CD4-positive, CD25-positive, alpha-beta regulatory T cell (primary cell): ENCODE results near the gene RAD51. TPM values are rescaled to one million over a fixed set of nuclear protein-coding genes. Genes with fewer than 3 reads are reported as not detected.

ENCODE experiments used
- ATAC-seq, 2 donors: fragments of 150-1000 bp; cut with Tn5 transposase; one replicate each; pipeline ENCODE4 v1.10.0; 2021; ENCODE audit warnings: low read depth in 2 of 2, moderate number of reproducible peaks in 2 of 2, moderate library complexity in 1 of 2
- DNase-seq, 3 donors: peaks; one replicate each; pipeline versions ENCODE4 v3.0.0 to v3.0.0-alpha.2; 2012 to 2022; ENCODE audit warnings: mixed read lengths in 1 of 3
- H3K27ac ChIP-seq: one replicate; pipeline ENCODE4 v1.7.0; 2013; ENCODE audit warnings: mild to moderate bottlenecking, low read length; ENCODE audit not compliant: insufficient read depth, poor library complexity, severe bottlenecking
- H3K27me3 ChIP-seq: one replicate; pipeline ENCODE4 v1.7.0; 2013; ENCODE audit warnings: low read length; ENCODE audit not compliant: control insufficient read depth, insufficient read depth
- H3K36me3 ChIP-seq: one replicate; pipeline ENCODE4 v1.7.0; 2013; ENCODE audit warnings: mild to moderate bottlenecking, low read length, moderate library complexity; ENCODE audit not compliant: control insufficient read depth, insufficient read depth
- H3K4me1 ChIP-seq: 2 replicates; pipeline ENCODE4 v1.7.0; 2013; ENCODE audit warnings: mild to moderate bottlenecking, low read length; ENCODE audit not compliant: insufficient read depth, control insufficient read depth, poor library complexity, severe bottlenecking
- H3K4me3 ChIP-seq: one replicate; pipeline ENCODE4 v1.7.0; 2013; ENCODE audit warnings: low read depth, mild to moderate bottlenecking, low read length, moderate library complexity
- H3K9me3 ChIP-seq, 2 experiments: 1 replicate in 1 of 2; 2 replicates in 1 of 2; pipeline ENCODE4 v1.7.0; 2013; ENCODE audit warnings: low read length in 2 of 2, mild to moderate bottlenecking in 1 of 2, moderate library complexity in 1 of 2; ENCODE audit not compliant: control insufficient read depth in 2 of 2
- H3K27ac Mint-ChIP-seq, 3 donors: one replicate each; pipeline ENCODE4 v1.8.0; 2020 to 2022; ENCODE audit warnings: mild to moderate bottlenecking in 3 of 3, mixed read lengths in 3 of 3, moderate library complexity in 2 of 3
- H3K27me3 Mint-ChIP-seq: one replicate; pipeline ENCODE4 v1.8.0; 2022; ENCODE audit warnings: mild to moderate bottlenecking, mixed read lengths
- H3K36me3 Mint-ChIP-seq: one replicate; pipeline ENCODE4 v1.8.0; 2020; ENCODE audit warnings: mixed read lengths
- H3K4me1 Mint-ChIP-seq, 4 donors: one replicate each; pipeline ENCODE4 v1.8.0; 2020 to 2022; ENCODE audit warnings: mixed read lengths in 4 of 4, mild to moderate bottlenecking in 1 of 4
- H3K4me3 Mint-ChIP-seq, 4 donors: one replicate each; pipeline ENCODE4 v1.8.0; 2020 to 2022; ENCODE audit warnings: mild to moderate bottlenecking in 4 of 4, mixed read lengths in 4 of 4, moderate library complexity in 3 of 4
- H3K9me3 Mint-ChIP-seq, 7 donors: one replicate each; pipeline ENCODE4 v1.8.0; 2020 to 2022; ENCODE audit warnings: mixed read lengths in 7 of 7, mild to moderate bottlenecking in 3 of 7, moderate library complexity in 2 of 7
- polyA plus RNA-seq, 4 donors: library from polyadenylated mRNA; unstranded; fragments of 300-500 nt; fragmentation: Illumina TruSeq; gene quantifications; one replicate each; pipeline ENCODE4 v1.2.3, GENCODE V29; 2021
- total RNA-seq: library from RNA; stranded (reverse); gene quantifications from one replicate; pipeline ENCODE4 v1.2.3, GENCODE V29; 2022

The RAD51 gene
- total and polyA plus RNA-seq, 5 donors from 2014 or later, result 1.5 to 6.5 (median 4.9) TPM

- DNase-seq (peak; percentile 34 to 71 (median 45)), ATAC-seq (peak; percentile 64 to 75)
- H3K9me3 Mint-ChIP-seq, result no peaks in the 10 kb centered on the region
- H3K27ac ChIP-seq, result peak within 1 kb of the TSS; percentile 60
- no peaks in the 10 kb centered on the region for H3K9me3 ChIP-seq
- H3K4me1 ChIP-seq, result peaks cover 36% of the 10 kb centered on the region
- H3K27me3 Mint-ChIP-seq, result no peaks in the 10 kb centered on the region
- H3K36me3 Mint-ChIP-seq, result peaks cover 3% of the 10 kb centered on the region
- peaks cover 17% of the 10 kb centered on the region for H3K36me3 ChIP-seq
- H3K4me1 Mint-ChIP-seq, result peaks cover 7 to 47% (median 19%) of the 10 kb centered on the region in 4 donors
- H3K27ac Mint-ChIP-seq, result peak within 1 kb of the TSS; percentile 92 to 94 (median 92)
- no peak within 1 kb of the TSS for H3K4me3 ChIP-seq
- H3K4me3 Mint-ChIP-seq, result peak within 1 kb of the TSS; percentile 69 to 89 (median 84)
- no peaks in the 10 kb centered on the region for H3K27me3 ChIP-seq
These were observed 74.5 kb downstream of the RAD51 start, which contains the start of gene C15orf62 for GRCh38 chr15:40769274-40770146. Gene C15orf62, plus strand, starts transcription at chr15:40769980. Its CDS starts 516 bp downstream, at chr15:40770496.

GRCh38 chr15:40770147-40770721, 75.3 kb downstream of the RAD51 start:
- ATAC-seq, result no peak
- Mint-ChIP-seq H3K27ac (peak overlapping the region; percentile 90 to 94 (median 92)), H3K4me1 (peaks cover 3 to 40% (median 15%) of the 10 kb centered on the region in 4 donors), H3K36me3 (peaks cover 8% of the 10 kb centered on the region), H3K27me3 (no peaks in the 10 kb centered on the region), H3K4me3 (peak overlapping the region in 3 of 4 donors; percentile 69 to 89 (median 88)), H3K9me3 (no peaks in the 10 kb centered on the region)
- DNase-seq, result peak in 1 of 3 donors; percentile 27
- Histone ChIP-seq H3K4me3 (no peak overlapping the region), H3K9me3 (no peaks in the 10 kb centered on the region), H3K27ac (peak overlapping the region; percentile 60), H3K4me1 (peaks cover 29% of the 10 kb centered on the region), H3K27me3 (no peaks in the 10 kb centered on the region), H3K36me3 (peaks cover 25% of the 10 kb centered on the region)

GRCh38 chr15:40771242-40771641, 76.3 kb downstream of the RAD51 start:
- DNase-seq (no peak), ATAC-seq (no peak)
- H3K36me3 Mint-ChIP-seq, result peaks cover 8% of the 10 kb centered on the region
- Histone ChIP-seq H3K4me1 (peaks cover 19% of the 10 kb centered on the region), H3K27ac (no peak overlapping the region), H3K27me3 (no peaks in the 10 kb centered on the region), H3K36me3 (peaks cover 35% of the 10 kb centered on the region), H3K4me3 (no peak overlapping the region), H3K9me3 (no peaks in the 10 kb centered on the region)
- no peaks in the 10 kb centered on the region for H3K9me3 Mint-ChIP-seq
- H3K27me3 Mint-ChIP-seq, result no peaks in the 10 kb centered on the region
- H3K27ac Mint-ChIP-seq, result peak overlapping the region in 1 of 3 donors; percentile 94
- H3K4me1 Mint-ChIP-seq, result peaks cover 0 to 30% (median 12%) of the 10 kb centered on the region in 4 donors
- no peak overlapping the region for H3K4me3 Mint-ChIP-seq

- Histone ChIP-seq H3K9me3 (no peaks in the 10 kb centered on the region), H3K27ac (no peak overlapping the region), H3K4me1 (peaks cover 19% of the 10 kb centered on the region), H3K36me3 (peaks cover 39% of the 10 kb centered on the region), H3K27me3 (no peaks in the 10 kb centered on the region), H3K4me3 (no peak overlapping the region)
- peaks cover 0 to 29% (median 15%) of the 10 kb centered on the region in 4 donors for H3K4me1 Mint-ChIP-seq
- H3K9me3 Mint-ChIP-seq, result no peaks in the 10 kb centered on the region
- H3K27ac Mint-ChIP-seq, result no peak overlapping the region
- DNase-seq (no peak), ATAC-seq (no peak)
- peaks cover 15% of the 10 kb centered on the region for H3K36me3 Mint-ChIP-seq
- no peak overlapping the region for H3K4me3 Mint-ChIP-seq
- no peaks in the 10 kb centered on the region for H3K27me3 Mint-ChIP-seq
These were observed 77.0 kb downstream of the RAD51 start for GRCh38 chr15:40772014-40772413.

- no peaks in the 10 kb centered on the region for H3K27me3 ChIP-seq
- peaks cover 40% of the 10 kb centered on the region for H3K36me3 ChIP-seq
- Mint-ChIP-seq H3K9me3 (no peaks in the 10 kb centered on the region), H3K4me3 (no peak overlapping the region), H3K27me3 (no peaks in the 10 kb centered on the region), H3K27ac (no peak overlapping the region), H3K4me1 (peaks cover 0 to 23% (median 13%) of the 10 kb centered on the region in 4 donors), H3K36me3 (peaks cover 18% of the 10 kb centered on the region)
- no peak overlapping the region for H3K4me3 ChIP-seq
- ATAC-seq (no peak), DNase-seq (no peak)
- H3K4me1 ChIP-seq, result peaks cover 17% of the 10 kb centered on the region
- no peaks in the 10 kb centered on the region for H3K9me3 ChIP-seq
- H3K27ac ChIP-seq, result no peak overlapping the region
These were observed 78.5 kb downstream of the RAD51 start for GRCh38 chr15:40773496-40773895.

GRCh38 chr15:40773902-40774301, 78.9 kb downstream of the RAD51 start:
- peaks cover 18% of the 10 kb centered on the region for H3K36me3 Mint-ChIP-seq
- H3K27ac Mint-ChIP-seq, result no peak overlapping the region
- H3K27ac ChIP-seq, result no peak overlapping the region
- no peaks in the 10 kb centered on the region for H3K27me3 Mint-ChIP-seq
- H3K4me3 ChIP-seq, result no peak overlapping the region
- no peaks in the 10 kb centered on the region for H3K9me3 ChIP-seq
- DNase-seq (no peak), ATAC-seq (no peak)
- H3K4me3 Mint-ChIP-seq, result no peak overlapping the region
- H3K4me1 Mint-ChIP-seq, result peaks cover 0 to 19% (median 12%) of the 10 kb centered on the region in 4 donors
- H3K4me1 ChIP-seq, result peaks cover 13% of the 10 kb centered on the region
- peaks cover 44% of the 10 kb centered on the region for H3K36me3 ChIP-seq
- no peaks in the 10 kb centered on the region for H3K27me3 ChIP-seq
- H3K9me3 Mint-ChIP-seq, result no peaks in the 10 kb centered on the region

GRCh38 chr15:40775007-40775406, 80.0 kb downstream of the RAD51 start:
- Mint-ChIP-seq H3K27me3 (no peaks in the 10 kb centered on the region), H3K4me1 (peaks cover 0 to 9% (median 4%) of the 10 kb centered on the region in 4 donors), H3K4me3 (no peak overlapping the region), H3K27ac (no peak overlapping the region), H3K36me3 (peaks cover 24% of the 10 kb centered on the region), H3K9me3 (no peaks in the 10 kb centered on the region)
- Histone ChIP-seq H3K9me3 (no peaks in the 10 kb centered on the region), H3K27me3 (no peaks in the 10 kb centered on the region), H3K27ac (no peak overlapping the region), H3K36me3 (peaks cover 53% of the 10 kb centered on the region), H3K4me3 (no peak overlapping the region), H3K4me1 (peaks cover 1% of the 10 kb centered on the region)
- ATAC-seq, result no peak
- no peak for DNase-seq
